GM18519 (cell line): ENCODE results near the gene SORBS2.
"Not testable (repeated sequence)": the region's sequence is repeated elsewhere in the genome, so short reads cannot be mapped to it uniquely, and the experiment has no call there.

Experiments
- ATAC-seq: cut with Tn5 transposase; IDR thresholded peaks from one replicate; pipeline ENCODE4 v1.9.1; 2021; ENCODE audit warnings: mild to moderate bottlenecking, moderate library complexity; ENCODE audit not compliant: unreplicated experiment, low FRiP score

The SORBS2 gene

DNA sequence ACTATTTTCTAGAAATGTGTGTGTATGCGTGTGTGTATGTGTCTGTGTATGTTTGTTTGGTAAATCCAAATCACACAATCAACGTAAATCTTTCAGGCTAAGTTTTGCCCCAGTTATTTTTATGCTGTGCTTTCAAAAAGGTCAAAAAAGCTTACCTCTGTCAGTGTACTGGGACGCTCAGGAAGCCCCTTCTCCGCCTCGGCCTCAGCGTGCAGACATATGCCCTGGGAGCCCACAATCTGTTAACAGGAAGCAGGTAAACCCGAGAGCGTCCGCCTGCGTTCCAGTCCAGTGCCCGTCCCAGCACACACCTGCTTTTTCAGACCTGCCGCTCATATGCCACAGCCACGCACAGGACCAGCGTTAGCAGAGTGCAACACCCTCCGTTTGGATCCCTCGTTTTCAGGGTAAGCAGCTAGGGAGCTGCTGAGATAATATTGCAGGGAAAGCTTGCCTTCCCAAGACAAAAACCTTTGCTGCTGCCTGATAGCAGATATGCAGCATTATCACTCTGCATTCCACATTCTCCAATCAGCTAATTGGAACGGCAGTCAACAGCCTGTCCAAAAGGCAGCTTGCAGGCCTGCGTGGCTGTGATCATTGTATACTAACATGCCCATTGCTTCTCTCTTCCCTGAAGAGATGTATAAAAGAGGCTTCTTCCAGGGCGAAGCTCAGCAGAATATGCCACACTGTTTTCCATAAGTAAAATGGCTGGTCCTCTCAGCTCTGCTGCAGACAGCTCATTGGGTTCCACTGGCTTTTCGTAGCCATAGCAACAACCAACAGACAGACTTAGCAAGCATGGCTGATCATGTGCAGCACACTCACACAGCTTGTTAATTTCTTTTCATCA lies at the start of gene SORBS2:
TSS of gene SORBS2 (minus strand) at position 686 of the 856 bp plus-strand sequence. CDS start 121,623 bp downstream, outside the sequence.
- peak; percentile 76 for ATAC-seq

DNA sequence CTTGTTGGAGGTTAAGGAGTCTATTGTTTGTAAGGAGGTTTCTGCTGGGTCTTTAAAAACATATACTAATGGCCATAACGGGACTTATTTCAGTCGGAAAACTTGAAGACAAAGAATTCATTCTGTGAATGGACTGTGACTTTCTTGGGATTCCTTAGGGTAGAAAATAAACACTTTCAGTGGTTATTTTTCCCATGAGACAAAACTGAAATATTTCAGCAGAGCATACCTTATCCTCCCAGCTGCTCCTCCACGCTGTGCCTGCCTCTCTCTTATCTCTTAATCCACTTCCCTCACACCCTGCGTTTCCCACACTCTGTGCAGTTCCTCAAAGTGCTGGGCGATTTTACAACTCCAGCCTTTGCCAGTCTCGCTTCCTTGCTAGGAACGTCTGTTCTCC lies 47.1 kb upstream of the SORBS2 start:
- no peak for ATAC-seq

DNA sequence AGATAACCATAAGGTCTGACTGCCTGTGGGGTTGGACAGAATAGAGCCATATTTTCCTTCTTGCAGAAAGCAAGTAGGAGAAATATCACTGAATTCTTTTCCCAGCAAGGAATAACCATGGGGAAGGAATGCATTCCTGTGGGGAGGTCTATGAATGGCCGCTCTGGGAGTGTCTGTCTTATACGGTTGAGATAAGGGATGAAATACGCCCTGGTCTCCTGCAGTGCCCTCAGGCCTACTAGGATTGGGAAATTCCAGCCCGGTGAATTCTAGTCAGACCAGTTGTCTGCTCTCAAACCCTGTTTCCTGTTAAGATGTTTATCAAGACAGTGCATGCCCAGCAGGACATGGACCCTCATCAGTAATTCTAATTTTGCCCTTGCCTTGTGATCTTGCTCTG lies 45.6 kb upstream of the SORBS2 start:
- ATAC-seq = not testable (repeated sequence)

DNA sequence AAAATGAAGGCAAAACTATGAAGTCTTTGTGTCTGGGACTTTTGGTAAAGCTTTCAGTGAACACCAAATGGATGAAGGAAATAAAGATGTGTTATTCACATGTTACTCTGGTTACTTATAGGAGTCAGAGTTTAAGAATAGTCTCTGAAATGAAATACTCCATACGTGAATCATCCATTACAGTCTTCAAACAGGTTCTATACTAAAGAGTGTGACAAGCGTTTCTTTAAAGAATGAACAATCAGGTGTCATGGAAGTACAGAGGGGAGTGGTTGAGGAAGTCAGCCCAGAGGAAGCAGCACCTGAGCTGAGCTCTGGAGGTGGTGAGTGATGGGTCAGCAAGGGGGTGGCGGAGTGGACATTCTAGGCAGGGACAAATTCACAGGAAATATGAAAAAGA lies 41.8 kb upstream of the SORBS2 start:
- no peak for ATAC-seq

GRCh38 chr4:185852961-185853360 lies 41.0 kb upstream of the SORBS2 start:
- ATAC-seq = no peak

GRCh38 chr4:185849664-185850550 lies 37.9 kb upstream of the SORBS2 start:
- no peak for ATAC-seq

- ATAC-seq = no peak
Observed at GRCh38 chr4:185847352-185848097, 35.5 kb upstream of the SORBS2 start.

DNA sequence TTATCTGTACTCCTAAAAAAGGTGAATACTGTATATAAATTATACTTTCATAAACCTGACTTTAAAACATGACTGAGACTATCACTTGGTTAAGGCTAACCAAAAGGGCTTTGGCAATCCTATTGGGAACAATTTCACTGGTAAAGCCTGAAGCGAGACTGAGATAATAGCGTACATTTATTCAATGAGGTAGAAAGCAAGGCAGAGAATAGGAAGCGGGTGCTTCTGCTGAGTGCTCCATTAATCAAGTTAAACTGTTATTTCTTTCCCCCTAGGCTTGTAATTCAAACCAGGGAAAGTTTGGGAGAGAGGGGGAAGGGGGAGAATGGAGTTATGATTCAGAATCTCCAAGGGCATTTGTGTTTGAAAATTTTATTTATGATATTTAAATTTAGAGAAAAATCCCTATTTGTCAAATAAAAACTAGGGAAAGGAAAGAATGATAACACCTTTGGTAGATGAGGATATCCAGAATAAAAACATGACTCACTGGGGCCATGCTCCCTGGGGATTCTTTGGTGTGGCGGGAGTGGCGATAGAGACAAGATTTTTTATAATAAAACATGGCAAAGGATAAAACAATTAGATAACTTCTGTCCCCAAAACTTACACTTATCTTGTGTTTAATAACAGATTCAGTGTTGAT lies 34.6 kb upstream of the SORBS2 start:
- no peak for ATAC-seq

- ATAC-seq = no peak
Observed at GRCh38 chr4:185845966-185846365, 34.0 kb upstream of the SORBS2 start.

DNA sequence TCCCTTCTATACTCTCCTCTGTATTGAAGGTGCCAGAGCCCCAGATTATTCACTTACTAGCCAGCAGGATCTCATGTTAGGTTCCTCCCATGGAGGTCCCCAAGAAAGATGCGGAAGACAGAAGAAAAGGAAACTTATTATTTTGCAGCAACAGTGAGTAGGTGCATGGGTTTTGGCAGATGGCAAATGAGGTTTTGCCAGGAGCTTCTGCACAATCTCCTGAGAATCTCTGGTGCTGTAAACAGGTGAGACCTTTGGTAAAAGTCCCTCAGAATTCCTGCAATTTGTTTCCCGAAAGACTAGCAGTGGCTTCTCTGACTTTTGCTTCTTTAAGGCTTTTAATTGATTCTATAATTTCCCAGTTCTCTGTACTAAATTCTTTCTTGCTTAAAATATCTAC lies 29.5 kb upstream of the SORBS2 start:
- ATAC-seq = no peak

GRCh38 chr4:185840953-185841352 lies 29.0 kb upstream of the SORBS2 start:
- ATAC-seq = no peak

DNA sequence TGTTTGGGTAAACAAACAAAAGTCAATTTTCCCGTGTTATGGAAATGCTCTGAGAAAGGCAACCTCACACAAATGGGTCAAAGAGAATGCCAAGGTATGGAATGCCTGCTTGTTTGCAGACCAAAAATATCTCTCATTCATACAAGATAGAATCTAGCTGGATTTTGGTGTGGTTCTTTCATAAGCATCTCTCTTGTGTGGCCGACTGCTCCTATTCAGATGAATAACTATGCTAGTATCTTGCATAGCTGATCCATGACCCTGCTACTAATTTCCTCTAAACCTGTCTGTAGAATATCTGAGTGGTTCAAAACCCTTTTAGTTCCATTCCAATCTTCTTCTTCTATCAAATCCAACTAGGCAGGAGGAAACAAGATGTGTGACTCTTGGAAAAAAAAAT lies 28.2 kb upstream of the SORBS2 start:
- ATAC-seq = no peak

GRCh38 chr4:185839770-185840169 lies 27.8 kb upstream of the SORBS2 start:
- no peak for ATAC-seq

- no peak for ATAC-seq
Observed at GRCh38 chr4:185839194-185839712, 27.3 kb upstream of the SORBS2 start.

GRCh38 chr4:185838514-185839193 lies 26.7 kb upstream of the SORBS2 start:
- no peak for ATAC-seq

- ATAC-seq = no peak
Observed at GRCh38 chr4:185838104-185838452, 26.1 kb upstream of the SORBS2 start.

DNA sequence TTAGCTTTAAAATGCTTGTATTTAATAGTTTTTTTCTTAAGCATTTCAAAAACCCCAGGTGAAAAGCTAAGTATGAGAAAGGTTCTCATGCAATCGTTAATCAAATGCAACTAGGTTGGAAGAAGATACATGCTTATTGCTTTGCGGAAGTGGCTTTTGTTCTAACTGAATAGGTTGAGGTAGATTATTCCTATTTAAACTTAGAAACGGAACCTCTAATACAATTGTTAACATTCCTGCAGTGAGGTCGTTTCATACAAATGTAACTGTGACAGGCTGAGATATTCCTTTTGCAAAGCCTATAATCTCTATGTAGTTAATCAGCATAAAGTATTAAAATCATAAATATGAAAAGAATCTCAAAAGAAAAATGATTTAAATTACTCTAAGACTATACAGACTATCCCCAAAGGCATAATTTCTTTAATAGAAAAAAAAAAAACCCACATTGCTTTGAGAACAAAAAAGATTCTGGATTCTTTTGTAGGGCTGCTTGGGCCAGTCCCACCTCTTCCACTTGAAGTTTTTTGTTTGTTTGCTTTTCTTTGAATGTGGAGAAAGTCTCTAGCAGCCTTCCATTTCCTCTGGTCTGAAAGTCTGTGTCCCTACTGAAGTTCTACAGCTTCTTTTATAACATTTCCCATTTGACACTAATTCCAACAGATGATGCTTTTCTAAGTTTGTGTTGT lies 25.6 kb upstream of the SORBS2 start:
- ATAC-seq = no peak

DNA sequence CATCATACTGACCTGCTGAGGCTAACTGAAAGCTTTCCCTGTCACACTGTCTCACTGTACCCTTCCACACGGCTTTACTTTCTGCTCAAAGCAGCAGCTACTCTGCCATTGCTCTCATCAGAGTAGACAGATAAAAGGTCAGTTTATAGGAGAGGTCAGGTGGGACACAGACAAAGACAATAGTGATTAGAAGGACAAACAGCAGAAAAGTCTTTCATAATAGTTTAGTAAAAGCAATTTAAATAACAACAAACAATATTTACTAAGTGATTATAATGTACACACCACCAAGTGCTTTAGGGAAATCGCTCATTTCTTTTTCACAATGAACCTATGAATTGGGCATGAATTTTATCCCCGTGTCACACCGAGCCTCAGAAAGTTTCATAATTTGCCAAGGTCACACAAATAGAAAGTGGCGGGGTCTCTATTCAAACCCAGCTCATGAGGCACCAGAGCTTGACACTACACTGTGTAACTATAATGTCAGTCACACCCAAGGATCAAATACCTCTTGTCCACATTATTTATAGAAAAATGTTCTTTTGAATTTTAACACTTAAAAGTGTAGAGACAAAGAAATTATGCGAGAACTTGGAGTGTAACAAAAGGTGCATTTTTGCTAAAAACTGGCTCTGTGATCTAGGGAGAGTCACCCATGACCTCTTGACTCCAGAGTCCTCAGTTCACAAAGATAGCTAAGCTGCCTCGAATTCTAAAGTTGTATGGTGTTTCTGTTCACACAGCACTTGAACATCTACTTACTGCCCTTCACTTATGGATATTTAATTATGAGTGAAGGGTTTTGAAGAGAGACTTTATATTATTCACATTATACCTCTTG lies 24.5 kb upstream of the SORBS2 start:
- ATAC-seq = no peak
